Lower leg skin (tissue), 4 donors: ENCODE results near the gene NTHL1. TPM values are rescaled to one million over a fixed set of nuclear protein-coding genes. Genes with fewer than 3 reads are reported as not detected.

Experiments used
- DNase-seq, 2 donors: peaks; one replicate each; pipeline ENCODE4 v3.0.0-alpha.2; 2019; ENCODE audit warnings: low spot score in 2 of 2
- H3K4me3 ChIP-seq: fragments of 200-600 bp; sonication (generic); 2 replicates; pipeline ENCODE4 v1.5.1; 2017; ENCODE audit warnings: mild to moderate bottlenecking, low read depth; ENCODE audit not compliant: poor library complexity, severe bottlenecking
- POLR2A ChIP-seq, 2 donors: fragments of 450-650 bp; IDR thresholded peaks; one replicate each; pipeline ENCODE4 v1.6.1; 2016 to 2017; ENCODE audit warnings: antibody characterized with exemption in 2 of 2, mild to moderate bottlenecking in 1 of 2, moderate library complexity in 1 of 2
- WGBS, 2 donors: methylation state at CpG; one replicate each; pipeline ENCODE4 v1.1.5; 2018; 5-methylcytosine and 5-hydroxymethylcytosine counted together
- intact Hi-C: fragments of 100-400 bp; cut with DNase I; formaldehyde crosslinking; loops from one replicate; pipeline ENCODE4 v1.15.0; 2023; ENCODE audit warnings: low total_unique reads
- microRNA counts, 2 donors: library from miRNA; unstranded; fragments of <30 nt; microRNA quantifications; one replicate each; lab custom pipeline; 2016
- microRNA-seq, 2 donors: library from miRNA; unstranded; fragments of <30 nt; microRNA quantifications; one replicate each; pipeline ENCODE4, GENCODE V29; 2016; ENCODE audit warnings: borderline replicate concordance in 2 of 2, borderline number of aligned reads in 1 of 2
- total RNA-seq, 4 donors: library from RNA; depleted of rRNA; stranded (reverse); fragments of >200 nt; gene quantifications; one replicate each; pipeline ENCODE4 v1.1.0, GENCODE V29; 2016
- TF ChIP-seq, protein P1 (sequence below), 3 donors: fragments of 450-650 bp; IDR thresholded peaks; one replicate each; pipeline ENCODE4 v1.5.1; 2016; ENCODE audit warnings: antibody characterized with exemption in 3 of 3, mild to moderate bottlenecking in 3 of 3, moderate library complexity in 2 of 3

The NTHL1 gene
- total RNA-seq, 4 donors from 2014 or later: 5.8 to 29.9 (median 21.5) TPM

DNA sequence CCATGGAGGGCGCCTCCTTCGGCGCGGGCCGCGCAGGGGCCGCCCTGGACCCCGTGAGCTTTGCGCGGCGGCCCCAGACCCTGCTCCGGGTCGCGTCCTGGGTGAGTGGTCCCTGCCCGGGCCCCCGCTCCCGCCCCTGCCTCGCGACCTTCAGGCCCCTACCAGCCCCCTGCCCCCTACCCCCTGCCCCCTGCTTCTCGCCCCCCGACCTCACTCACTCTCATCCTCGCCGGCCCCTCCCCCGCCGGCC is 57.6 kb downstream of the NTHL1 start:
- TF ChIP-seq, protein P1, sequence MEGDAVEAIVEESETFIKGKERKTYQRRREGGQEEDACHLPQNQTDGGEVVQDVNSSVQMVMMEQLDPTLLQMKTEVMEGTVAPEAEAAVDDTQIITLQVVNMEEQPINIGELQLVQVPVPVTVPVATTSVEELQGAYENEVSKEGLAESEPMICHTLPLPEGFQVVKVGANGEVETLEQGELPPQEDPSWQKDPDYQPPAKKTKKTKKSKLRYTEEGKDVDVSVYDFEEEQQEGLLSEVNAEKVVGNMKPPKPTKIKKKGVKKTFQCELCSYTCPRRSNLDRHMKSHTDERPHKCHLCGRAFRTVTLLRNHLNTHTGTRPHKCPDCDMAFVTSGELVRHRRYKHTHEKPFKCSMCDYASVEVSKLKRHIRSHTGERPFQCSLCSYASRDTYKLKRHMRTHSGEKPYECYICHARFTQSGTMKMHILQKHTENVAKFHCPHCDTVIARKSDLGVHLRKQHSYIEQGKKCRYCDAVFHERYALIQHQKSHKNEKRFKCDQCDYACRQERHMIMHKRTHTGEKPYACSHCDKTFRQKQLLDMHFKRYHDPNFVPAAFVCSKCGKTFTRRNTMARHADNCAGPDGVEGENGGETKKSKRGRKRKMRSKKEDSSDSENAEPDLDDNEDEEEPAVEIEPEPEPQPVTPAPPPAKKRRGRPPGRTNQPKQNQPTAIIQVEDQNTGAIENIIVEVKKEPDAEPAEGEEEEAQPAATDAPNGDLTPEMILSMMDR (IDR thresholded peaks at IDR 0.05): no peak
- TF ChIP-seq POLR2A (IDR thresholded peaks at IDR 0.05): no peak
- 0 to 2% methylated on average over 4 to 10 of the region's 25 CpGs for WGBS, 2 donors
- DNase-seq: no peak
- H3K4me3 ChIP-seq: no peak overlapping the region
- intact Hi-C loops: no loop called here

MicroRNAs within 50 kb of the gene (microRNA counts, 767-probe panel; counts per million panel counts)
- microRNA hsa-miR-1225-3p (lab: Ali Mortazavi, UCI): 0 to 358 counts per million in 2 donors
- microRNA hsa-miR-1225-5p (lab: Ali Mortazavi, UCI): 0 to 358 counts per million in 2 donors

Small RNA genes lying within 50 kb of the gene (microRNA-seq; reads per million reads assigned to microRNA genes)
- gene MIR1225: 0.57 to 2.0 reads per million in 2 donors

Other genes with a start within 250 kb of the NTHL1 start
- 100 to 1,000 TPM in 1 of 4 donors, 10 to 100 TPM in 3; 57.8 to 104 (median 89.0) TPM for gene HAGH, start 221.0 kb downstream of the NTHL1 start, total RNA-seq
- gene FAHD1, start 220.6 kb downstream of the NTHL1 start, total RNA-seq: 10 to 100 TPM; 46.2 to 89.0 (median 62.3) TPM
- gene MEIOB, start 175.7 kb downstream of the NTHL1 start, total RNA-seq: under 1 TPM in 1 of 4 donors, not detected in 3; 0.42 TPM
- gene HS3ST6, start 129.4 kb downstream of the NTHL1 start, total RNA-seq: 100 to 1,000 TPM; 103 to 153 (median 120) TPM
- gene MSRB1, start 104.6 kb downstream of the NTHL1 start, total RNA-seq: 10 to 100 TPM; 18.7 to 44.3 (median 31.7) TPM
- 1 to 10 TPM in 1 of 4 donors, not detected in 3; 1.6 TPM for gene RPL3L, start 93.1 kb downstream of the NTHL1 start, total RNA-seq
- 100 to 1,000 TPM; 183 to 245 (median 217) TPM for gene NDUFB10, start 88.3 kb downstream of the NTHL1 start, total RNA-seq
- 1,000 to 10,000 TPM; 2,603 to 4,441 (median 3,196) TPM for gene RPS2, start 83.0 kb downstream of the NTHL1 start, total RNA-seq
- gene RNF151, start 81.0 kb downstream of the NTHL1 start, total RNA-seq: not detected
- 100 to 1,000 TPM in 2 of 4 donors, 10 to 100 TPM in 2; 60.8 to 114 (median 83.7) TPM for gene TBL3, start 75.8 kb downstream of the NTHL1 start, total RNA-seq
- gene NOXO1, start 66.4 kb downstream of the NTHL1 start, total RNA-seq: 1 to 10 TPM in 1 of 4 donors, under 1 TPM in 1, not detected in 2; 0.23 to 1.2 TPM
- gene GFER, start 63.6 kb downstream of the NTHL1 start, total RNA-seq: 10 to 100 TPM in 3 of 4 donors, 1 to 10 TPM in 1; 9.7 to 14.4 (median 11.6) TPM
- gene SYNGR3, start 57.9 kb downstream of the NTHL1 start, total RNA-seq: 1 to 10 TPM in 1 of 4 donors, under 1 TPM in 2, not detected in 1; 0.72 to 1.1 (median 0.78) TPM
- 100 to 1,000 TPM in 2 of 4 donors, 10 to 100 TPM in 2; 56.1 to 117 (median 86.5) TPM for gene ZNF598, start 38.0 kb downstream of the NTHL1 start, total RNA-seq
- gene NPW, start 28.0 kb downstream of the NTHL1 start, total RNA-seq: 1 to 10 TPM in 2 of 4 donors, under 1 TPM in 1, not detected in 1; 0.38 to 3.9 (median 1.6) TPM
- 10 to 100 TPM; 11.9 to 30.6 (median 27.3) TPM for gene NHERF2, start 20.9 kb downstream of the NTHL1 start, total RNA-seq
- gene TSC2, start 151 bp upstream of the NTHL1 start, total RNA-seq: 100 to 1,000 TPM in 1 of 4 donors, 10 to 100 TPM in 3; 56.7 to 130 (median 65.1) TPM
- 100 to 1,000 TPM; 125 to 266 (median 192) TPM for gene PKD1, start 88.1 kb upstream of the NTHL1 start, total RNA-seq
- 1 to 10 TPM in 3 of 4 donors, not detected in 1; 1.6 to 2.9 (median 2.0) TPM for gene RAB26, start 100.8 kb upstream of the NTHL1 start, total RNA-seq
- gene TRAF7, start 107.9 kb upstream of the NTHL1 start, total RNA-seq: 10 to 100 TPM; 60.8 to 74.8 (median 68.9) TPM
- gene CASKIN1, start 148.8 kb upstream of the NTHL1 start, total RNA-seq: 1 to 10 TPM in 3 of 4 donors, under 1 TPM in 1; 0.71 to 2.2 (median 1.3) TPM
- gene MLST8, start 157.6 kb upstream of the NTHL1 start, total RNA-seq: 10 to 100 TPM; 43.8 to 69.4 (median 54.9) TPM
- gene BRICD5, start 163.0 kb upstream of the NTHL1 start, total RNA-seq: 1 to 10 TPM; 2.3 to 6.2 (median 2.5) TPM
- 10 to 100 TPM in 3 of 4 donors, 1 to 10 TPM in 1; 9.6 to 19.4 (median 12.8) TPM for gene PGP, start 167.0 kb upstream of the NTHL1 start, total RNA-seq
- 10 to 100 TPM; 50.3 to 85.8 (median 57.4) TPM for gene E4F1, start 175.8 kb upstream of the NTHL1 start, total RNA-seq
- gene DNASE1L2, start 188.6 kb upstream of the NTHL1 start, total RNA-seq: 10 to 100 TPM; 39.8 to 93.3 (median 55.0) TPM
- gene ECI1, start 203.8 kb upstream of the NTHL1 start, total RNA-seq: 10 to 100 TPM; 37.1 to 69.9 (median 54.5) TPM
- gene RNPS1, start 220.3 kb upstream of the NTHL1 start, total RNA-seq: 100 to 1,000 TPM; 127 to 132 (median 128) TPM